ENCODE results near the gene PPM1H. TPM values are rescaled to one million over a fixed set of nuclear protein-coding genes. Genes with fewer than 3 reads are reported as not detected.

The PPM1H gene
- total RNA-seq, 1 donor from 2014 or later = not detected

GRCh38 chr12:62914443-62915203 is 20.3 kb downstream of the PPM1H start:
- H3K4me3 Mint-ChIP-seq (ENCODE audit: low read depth) = no peak overlapping the region
- no peak for DNase-seq (ENCODE audit: low spot score)
- no peaks in the 10 kb centered on the region for H3K4me1 Mint-ChIP-seq (ENCODE audit: low read depth)
- H3K27ac Mint-ChIP-seq = no peak overlapping the region
- intact Hi-C loops (cut with micrococcal nuclease) = no loop called here
- peaks cover 11% of the 10 kb centered on the region for H3K27me3 Mint-ChIP-seq (ENCODE audit: low read depth)
- no peaks in the 10 kb centered on the region for H3K36me3 Mint-ChIP-seq (ENCODE audit: low read depth)
- H3K9me3 Mint-ChIP-seq = no peaks in the 10 kb centered on the region

DNA sequence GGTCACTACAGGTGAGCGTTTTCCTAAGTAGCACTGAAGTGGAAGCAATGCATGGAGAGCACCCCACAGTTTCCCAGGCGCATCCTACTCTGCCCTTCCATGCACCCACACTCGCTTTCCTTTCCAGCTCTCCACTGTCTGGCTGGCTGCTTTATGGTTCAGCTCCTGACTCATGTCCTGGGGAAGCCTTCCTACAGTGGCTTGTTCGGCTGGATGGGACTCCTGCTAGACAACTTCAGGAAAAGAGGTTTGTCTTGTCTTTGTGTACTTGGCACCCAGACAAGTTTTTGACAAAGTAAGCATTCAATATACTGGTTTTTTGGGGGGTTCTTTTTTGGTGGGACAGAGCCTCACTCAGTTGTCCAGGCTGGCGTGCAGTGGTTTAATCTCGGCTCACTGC is 21.6 kb downstream of the PPM1H start:
- H3K27me3 Mint-ChIP-seq (ENCODE audit: low read depth) = peaks cover 12% of the 10 kb centered on the region
- H3K9me3 Mint-ChIP-seq = no peaks in the 10 kb centered on the region
- no peak for DNase-seq (ENCODE audit: low spot score)
- H3K27ac Mint-ChIP-seq = no peak overlapping the region
- intact Hi-C loops (cut with micrococcal nuclease) = no loop called here
- H3K36me3 Mint-ChIP-seq (ENCODE audit: low read depth) = no peaks in the 10 kb centered on the region
- no peaks in the 10 kb centered on the region for H3K4me1 Mint-ChIP-seq (ENCODE audit: low read depth)
- no peak overlapping the region for H3K4me3 Mint-ChIP-seq (ENCODE audit: low read depth)

DNA sequence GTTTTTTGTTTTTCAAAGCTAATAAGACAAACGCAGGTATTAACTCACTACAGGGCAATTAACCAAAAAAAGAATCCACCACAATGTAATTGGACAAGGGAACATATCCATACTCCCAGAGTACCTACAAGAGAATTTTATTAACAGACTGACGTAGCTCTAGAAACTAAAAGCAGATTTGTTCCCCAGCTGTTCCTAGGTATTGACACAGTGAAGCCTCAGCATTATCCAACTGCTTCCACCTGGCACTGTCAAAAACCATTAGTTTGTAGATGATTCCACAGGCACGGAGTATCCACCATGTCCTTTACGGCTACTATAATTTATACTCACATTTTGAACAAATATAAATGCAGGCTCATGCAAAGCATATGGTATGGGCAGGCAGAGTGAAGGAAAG is 22.3 kb downstream of the PPM1H start:
- no peak for DNase-seq (ENCODE audit: low spot score)
- no peak overlapping the region for H3K27ac Mint-ChIP-seq
- no peaks in the 10 kb centered on the region for H3K4me1 Mint-ChIP-seq (ENCODE audit: low read depth)
- peaks cover 10% of the 10 kb centered on the region for H3K27me3 Mint-ChIP-seq (ENCODE audit: low read depth)
- no peaks in the 10 kb centered on the region for H3K36me3 Mint-ChIP-seq (ENCODE audit: low read depth)
- intact Hi-C loops (cut with micrococcal nuclease) = no loop called here
- no peaks in the 10 kb centered on the region for H3K9me3 Mint-ChIP-seq
- no peak overlapping the region for H3K4me3 Mint-ChIP-seq (ENCODE audit: low read depth)

GRCh38 chr12:62911286-62911685 is 23.7 kb downstream of the PPM1H start:
- intact Hi-C loops (cut with micrococcal nuclease) = no loop called here

GRCh38 chr12:62910549-62911169 is 24.3 kb downstream of the PPM1H start:
- Mint-ChIP-seq H3K27me3 (ENCODE audit: low read depth) (peaks cover 18% of the 10 kb centered on the region), H3K4me1 (ENCODE audit: low read depth) (no peaks in the 10 kb centered on the region), H3K4me3 (ENCODE audit: low read depth) (no peak overlapping the region), H3K27ac (no peak overlapping the region), H3K9me3 (no peaks in the 10 kb centered on the region), H3K36me3 (ENCODE audit: low read depth) (no peaks in the 10 kb centered on the region)
- DNase-seq (ENCODE audit: low spot score) = no peak
- intact Hi-C loops (cut with micrococcal nuclease) = no loop called here

More at GRCh38 chr12:62911286-62911685, 23.7 kb downstream of the PPM1H start:
- Mint-ChIP-seq H3K4me3 (ENCODE audit: low read depth) (no peak overlapping the region), H3K4me1 (ENCODE audit: low read depth) (no peaks in the 10 kb centered on the region), H3K36me3 (ENCODE audit: low read depth) (no peaks in the 10 kb centered on the region), H3K9me3 (no peaks in the 10 kb centered on the region), H3K27me3 (ENCODE audit: low read depth) (peaks cover 16% of the 10 kb centered on the region), H3K27ac (no peak overlapping the region)
- DNase-seq (ENCODE audit: low spot score) = no peak

- intact Hi-C loops (cut with micrococcal nuclease) = no loop called here
- no peak overlapping the region for H3K27ac Mint-ChIP-seq
- H3K9me3 Mint-ChIP-seq = no peaks in the 10 kb centered on the region
- no peaks in the 10 kb centered on the region for H3K4me1 Mint-ChIP-seq (ENCODE audit: low read depth)
- no peaks in the 10 kb centered on the region for H3K36me3 Mint-ChIP-seq (ENCODE audit: low read depth)
- DNase-seq (ENCODE audit: low spot score) = no peak
- no peak overlapping the region for H3K4me3 Mint-ChIP-seq (ENCODE audit: low read depth)
- H3K27me3 Mint-ChIP-seq (ENCODE audit: low read depth) = peaks cover 24% of the 10 kb centered on the region
Observed at GRCh38 chr12:62909340-62909739, 25.6 kb downstream of the PPM1H start.

DNA sequence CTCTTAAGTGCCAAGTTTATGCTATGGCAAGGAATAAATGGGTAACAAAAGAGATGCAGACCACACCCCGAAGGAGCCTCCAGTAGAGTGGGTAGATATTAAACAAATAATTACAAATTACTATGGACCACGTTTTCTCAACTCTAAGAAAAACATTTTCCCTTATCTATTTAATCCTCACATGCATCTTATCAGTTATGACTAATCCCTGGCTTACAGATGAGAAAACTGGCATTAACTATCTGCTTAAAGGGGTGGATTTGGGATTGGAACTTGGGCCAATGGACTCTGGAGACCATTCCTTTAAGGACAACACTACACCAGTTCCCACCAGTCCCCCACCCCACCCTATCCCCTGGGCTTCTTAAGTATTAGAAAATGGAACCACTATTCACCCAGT is 26.3 kb downstream of the PPM1H start:
- Mint-ChIP-seq H3K9me3 (no peaks in the 10 kb centered on the region), H3K27ac (no peak overlapping the region), H3K36me3 (ENCODE audit: low read depth) (no peaks in the 10 kb centered on the region), H3K4me3 (ENCODE audit: low read depth) (no peak overlapping the region), H3K4me1 (ENCODE audit: low read depth) (no peaks in the 10 kb centered on the region), H3K27me3 (ENCODE audit: low read depth) (peaks cover 24% of the 10 kb centered on the region)
- intact Hi-C loops (cut with micrococcal nuclease) = no loop called here
- no peak for DNase-seq (ENCODE audit: low spot score)

DNA sequence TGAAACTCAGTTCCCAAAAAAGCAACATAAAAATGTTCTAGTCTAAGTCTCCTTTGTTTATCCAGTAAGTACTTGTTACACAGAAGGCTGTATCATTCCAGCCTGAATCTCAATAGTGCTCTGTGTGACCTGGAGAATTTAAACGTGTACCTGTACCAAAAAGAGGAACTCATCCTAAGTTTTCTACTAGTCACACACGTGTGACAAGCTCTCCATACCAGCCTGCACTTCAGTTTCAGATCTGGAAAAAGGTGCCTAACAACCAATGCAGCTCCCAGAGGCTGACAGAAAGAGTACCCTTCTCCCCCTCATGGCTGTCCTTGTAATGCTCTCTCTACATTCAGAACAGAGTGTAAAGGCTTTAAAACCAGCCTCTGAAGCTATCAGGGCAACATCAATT is 27.4 kb downstream of the PPM1H start:
- Mint-ChIP-seq H3K4me1 (ENCODE audit: low read depth) (no peaks in the 10 kb centered on the region), H3K4me3 (ENCODE audit: low read depth) (no peak overlapping the region), H3K36me3 (ENCODE audit: low read depth) (no peaks in the 10 kb centered on the region), H3K27ac (no peak overlapping the region), H3K27me3 (ENCODE audit: low read depth) (peaks cover 24% of the 10 kb centered on the region), H3K9me3 (no peaks in the 10 kb centered on the region)
- DNase-seq (ENCODE audit: low spot score) = no peak
- intact Hi-C loops (cut with micrococcal nuclease) = no loop called here

DNA sequence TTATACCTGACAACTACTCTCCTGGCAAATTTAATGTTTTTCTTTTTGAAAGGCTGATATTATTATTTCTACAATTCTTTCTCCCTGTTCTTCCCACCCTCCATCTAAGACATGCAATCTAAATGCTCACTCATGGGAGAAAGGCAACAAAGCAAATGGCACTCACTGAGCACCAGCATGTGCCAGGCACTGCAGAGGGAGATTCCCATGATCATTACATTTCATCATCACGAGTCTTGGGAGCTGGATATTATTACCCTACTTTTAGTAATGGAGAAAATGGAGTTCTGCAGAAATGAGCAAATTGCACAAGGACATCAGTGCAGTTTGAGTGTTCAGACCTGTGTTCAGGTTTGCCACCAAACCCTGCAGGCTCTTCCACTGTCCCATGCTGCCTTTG is 27.9 kb downstream of the PPM1H start:
- Mint-ChIP-seq H3K4me3 (ENCODE audit: low read depth) (no peak overlapping the region), H3K9me3 (no peaks in the 10 kb centered on the region), H3K4me1 (ENCODE audit: low read depth) (no peaks in the 10 kb centered on the region), H3K36me3 (ENCODE audit: low read depth) (no peaks in the 10 kb centered on the region), H3K27ac (no peak overlapping the region), H3K27me3 (ENCODE audit: low read depth) (peaks cover 22% of the 10 kb centered on the region)
- no peak for DNase-seq (ENCODE audit: low spot score)
- intact Hi-C loops (cut with micrococcal nuclease) = no loop called here

DNA sequence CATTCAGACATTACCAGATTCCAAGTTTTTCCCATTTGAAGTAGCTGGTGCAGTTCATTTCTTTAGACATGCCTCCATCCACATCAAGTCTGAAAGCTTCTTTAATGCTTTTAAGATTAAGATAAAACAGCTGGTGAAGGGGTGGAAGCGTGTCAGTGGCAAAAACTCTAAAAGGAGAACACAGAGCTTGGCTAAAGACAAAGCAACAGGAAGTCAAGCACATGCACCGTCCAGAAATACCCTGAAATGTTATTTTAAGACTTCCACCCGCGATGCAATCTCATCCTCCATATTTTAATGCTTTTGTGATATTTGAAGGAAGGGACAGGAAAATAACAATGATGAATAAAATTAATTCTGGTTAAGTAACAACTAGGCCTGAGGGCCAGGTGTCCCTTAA is 31.8 kb downstream of the PPM1H start:
- no peaks in the 10 kb centered on the region for H3K36me3 Mint-ChIP-seq (ENCODE audit: low read depth)
- H3K4me1 Mint-ChIP-seq (ENCODE audit: low read depth) = peaks cover 2% of the 10 kb centered on the region
- peaks cover 14% of the 10 kb centered on the region for H3K27me3 Mint-ChIP-seq (ENCODE audit: low read depth)
- no peaks in the 10 kb centered on the region for H3K9me3 Mint-ChIP-seq
- H3K4me3 Mint-ChIP-seq (ENCODE audit: low read depth) = no peak overlapping the region
- DNase-seq (ENCODE audit: low spot score) = no peak
- H3K27ac Mint-ChIP-seq = no peak overlapping the region
- intact Hi-C loops (cut with micrococcal nuclease) = no loop called here

DNA sequence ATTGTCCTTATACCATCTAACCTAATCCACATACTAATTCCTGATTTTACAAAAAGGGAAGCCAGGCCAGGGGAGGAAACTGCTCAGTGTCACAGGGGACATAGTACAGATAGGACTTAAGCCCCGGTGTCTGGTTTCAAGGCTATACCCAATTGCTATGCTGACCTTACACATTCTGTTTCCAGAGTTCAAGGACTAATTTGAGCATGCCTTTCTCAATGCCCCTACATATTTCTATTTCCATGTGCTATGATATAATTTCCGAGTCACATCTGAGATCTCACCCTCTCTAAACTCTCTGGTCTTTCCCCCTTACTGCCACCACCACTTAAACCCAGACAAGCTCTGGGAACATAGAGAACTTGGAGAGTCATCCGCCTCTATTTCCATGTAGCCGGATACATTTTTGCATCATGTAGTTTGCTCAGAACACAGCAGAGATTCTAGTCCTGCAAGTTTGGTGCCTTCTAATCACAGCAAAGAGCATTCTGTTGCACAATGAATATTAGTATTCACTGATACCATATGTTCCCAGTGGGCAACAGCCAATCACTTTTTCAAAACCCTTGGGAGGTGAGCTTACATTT is 34.2 kb downstream of the PPM1H start:
- Mint-ChIP-seq H3K27ac (no peak overlapping the region), H3K27me3 (ENCODE audit: low read depth) (peaks cover 9% of the 10 kb centered on the region)

DNA sequence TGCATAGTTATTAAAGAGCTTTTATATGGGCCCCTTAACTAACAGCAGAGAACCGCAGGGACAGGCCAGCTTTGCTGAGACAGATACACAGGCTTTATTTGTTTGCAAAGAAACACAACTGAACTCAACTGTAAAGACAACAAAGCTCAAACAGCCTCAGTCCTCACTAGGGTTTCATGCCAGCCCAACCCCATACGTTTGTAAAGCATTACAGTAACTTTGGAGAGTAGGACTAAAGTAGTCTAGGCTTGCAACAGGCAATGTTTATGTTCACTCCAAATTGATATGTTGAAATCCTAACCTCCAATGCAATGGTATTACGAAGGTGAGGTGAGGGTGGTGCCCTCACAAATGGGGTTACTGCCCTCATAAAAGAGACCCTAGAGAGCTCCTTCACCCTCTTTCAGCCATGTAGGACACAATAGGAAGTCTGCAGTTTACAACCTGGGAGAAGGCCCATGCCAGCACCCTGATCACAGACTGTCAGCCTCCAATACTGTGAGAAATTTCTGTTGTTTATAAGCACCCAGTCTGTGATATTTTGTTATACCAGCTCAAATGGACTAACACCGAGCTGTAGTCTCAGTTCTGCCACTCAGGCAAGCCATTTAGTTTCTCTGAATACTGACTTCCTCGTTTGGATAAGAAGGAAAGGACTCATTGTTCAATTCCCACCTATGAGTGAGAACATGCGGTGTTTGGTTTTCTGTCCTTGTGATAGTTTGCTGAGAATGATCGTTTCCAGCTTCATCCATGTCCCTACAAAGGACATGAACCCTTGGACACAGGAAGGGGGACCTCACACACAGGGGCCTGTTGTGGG is 35.2 kb downstream of the PPM1H start:
- Mint-ChIP-seq H3K9me3 (peaks cover 3% of the 10 kb centered on the region), H3K4me3 (ENCODE audit: low read depth) (no peak overlapping the region), H3K36me3 (ENCODE audit: low read depth) (no peaks in the 10 kb centered on the region), H3K27me3 (ENCODE audit: low read depth) (peaks cover 3% of the 10 kb centered on the region), H3K27ac (no peak overlapping the region), H3K4me1 (ENCODE audit: low read depth) (peaks cover 2% of the 10 kb centered on the region)
- intact Hi-C loops (cut with micrococcal nuclease) = no loop called here
- no peak for DNase-seq (ENCODE audit: low spot score)

More for the DNA sequence above, 34.2 kb downstream of the PPM1H start:
- Mint-ChIP-seq H3K9me3 (peaks cover 3% of the 10 kb centered on the region), H3K4me3 (ENCODE audit: low read depth) (no peak overlapping the region), H3K4me1 (ENCODE audit: low read depth) (peaks cover 2% of the 10 kb centered on the region), H3K36me3 (ENCODE audit: low read depth) (no peaks in the 10 kb centered on the region)
- intact Hi-C loops (cut with micrococcal nuclease) = no loop called here
- no peak for DNase-seq (ENCODE audit: low spot score)
